22Rv1 (cell line): ENCODE measurements around the gene PRR33.

Source experiments
- H3K27ac ChIP-seq: fragments of 450-650 bp; 2 replicates; pipeline ENCODE4 v1.5.1; 2017
- ZFX ChIP-seq: fragments of 450-650 bp; IDR thresholded peaks from 2 replicates; pipeline ENCODE4 v1.6.1; 2017; ENCODE audit warnings: antibody characterized with exemption, borderline replicate concordance
- TF ChIP-seq, protein P1 (sequence below): fragments of 450-650 bp; IDR thresholded peaks from 2 replicates; pipeline ENCODE4 v1.5.1; 2017; ENCODE audit warnings: mild to moderate bottlenecking

PRR33 gene

DNA sequence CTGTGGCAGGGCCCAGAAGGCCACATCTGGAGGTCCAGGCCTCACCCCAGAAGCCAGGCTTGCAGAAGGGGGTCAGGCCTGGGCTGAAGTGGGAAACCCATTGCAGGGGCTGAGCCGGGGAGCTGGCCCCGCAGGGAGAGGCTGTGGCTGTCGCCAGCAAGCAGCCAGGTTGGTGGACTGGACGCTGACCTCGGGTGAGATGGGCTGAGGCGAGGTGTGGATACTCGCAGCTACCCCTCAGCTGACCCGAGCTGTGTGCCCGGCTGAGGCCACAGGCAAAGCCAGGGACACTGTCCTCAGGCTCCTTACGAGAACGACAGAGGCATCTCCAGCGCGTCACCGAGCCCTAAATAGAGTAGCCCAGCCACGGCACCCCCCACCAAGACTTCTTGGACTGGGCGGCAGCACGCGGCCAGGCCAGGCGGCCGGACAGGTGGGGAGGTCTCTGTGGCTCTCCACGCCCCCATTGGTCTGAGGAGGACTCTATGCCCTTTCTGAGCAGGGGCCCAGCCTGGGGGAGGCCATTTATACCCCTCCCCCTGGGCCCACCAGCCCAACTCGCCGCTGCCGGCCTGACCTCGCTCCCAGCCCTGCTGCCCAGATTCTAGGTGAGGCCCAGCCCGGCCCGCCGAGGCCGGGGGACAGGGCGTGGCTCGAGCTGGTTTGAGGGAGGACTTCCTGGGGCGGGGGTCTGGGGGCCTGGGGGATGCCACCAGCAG, 53.1 kb downstream of the PRR33 start, which contains the start of gene TNNI2:
TSS of gene TNNI2 (plus strand) at position 556 of the 719 bp plus-strand sequence. CDS start 716 bp downstream, outside the sequence.
- TF ChIP-seq, protein P1, sequence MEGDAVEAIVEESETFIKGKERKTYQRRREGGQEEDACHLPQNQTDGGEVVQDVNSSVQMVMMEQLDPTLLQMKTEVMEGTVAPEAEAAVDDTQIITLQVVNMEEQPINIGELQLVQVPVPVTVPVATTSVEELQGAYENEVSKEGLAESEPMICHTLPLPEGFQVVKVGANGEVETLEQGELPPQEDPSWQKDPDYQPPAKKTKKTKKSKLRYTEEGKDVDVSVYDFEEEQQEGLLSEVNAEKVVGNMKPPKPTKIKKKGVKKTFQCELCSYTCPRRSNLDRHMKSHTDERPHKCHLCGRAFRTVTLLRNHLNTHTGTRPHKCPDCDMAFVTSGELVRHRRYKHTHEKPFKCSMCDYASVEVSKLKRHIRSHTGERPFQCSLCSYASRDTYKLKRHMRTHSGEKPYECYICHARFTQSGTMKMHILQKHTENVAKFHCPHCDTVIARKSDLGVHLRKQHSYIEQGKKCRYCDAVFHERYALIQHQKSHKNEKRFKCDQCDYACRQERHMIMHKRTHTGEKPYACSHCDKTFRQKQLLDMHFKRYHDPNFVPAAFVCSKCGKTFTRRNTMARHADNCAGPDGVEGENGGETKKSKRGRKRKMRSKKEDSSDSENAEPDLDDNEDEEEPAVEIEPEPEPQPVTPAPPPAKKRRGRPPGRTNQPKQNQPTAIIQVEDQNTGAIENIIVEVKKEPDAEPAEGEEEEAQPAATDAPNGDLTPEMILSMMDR, result no peak
- TF ChIP-seq ZFX, result no peak
- no peak within 1 kb of the TSS for H3K27ac ChIP-seq
